GM19035 (cell line): ENCODE data around the gene GLE1.
A peak's percentile ranks its signal among the peaks of the same experiment; 100 is the strongest.
"Not testable (repeated sequence)": the region's sequence is repeated elsewhere in the genome, so short reads cannot be mapped to it uniquely, and the experiment has no call there.

Source experiments
- ATAC-seq: cut with Tn5 transposase; IDR thresholded peaks from one replicate; pipeline ENCODE4 v1.9.1; 2021; ENCODE audit not compliant: unreplicated experiment

GLE1 gene

DNA sequence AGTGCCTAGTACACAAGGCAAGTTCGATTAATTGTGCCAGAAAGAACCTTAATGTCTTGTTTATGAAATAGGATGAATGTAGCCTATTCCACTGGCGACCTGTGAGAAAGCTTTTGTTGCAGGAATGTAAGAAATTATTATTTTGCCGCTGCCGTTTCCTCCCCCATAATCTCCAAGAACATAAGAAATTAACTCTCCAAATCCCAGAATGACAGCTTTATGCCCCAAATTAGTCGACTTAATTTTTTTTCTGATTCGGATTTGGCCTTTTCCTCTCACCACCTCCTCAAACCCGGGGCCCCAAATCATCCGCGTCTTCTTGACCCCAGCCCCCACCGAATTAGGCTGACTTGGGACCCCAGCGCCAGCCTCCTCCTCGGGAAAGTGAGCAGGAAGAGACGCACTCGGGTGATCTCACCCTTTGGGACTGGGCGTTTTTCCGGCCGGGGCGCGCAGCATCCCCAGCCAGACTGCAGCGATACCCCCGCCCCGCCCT is 47.2 kb downstream of the GLE1 start:
- no peak for ATAC-seq

DNA sequence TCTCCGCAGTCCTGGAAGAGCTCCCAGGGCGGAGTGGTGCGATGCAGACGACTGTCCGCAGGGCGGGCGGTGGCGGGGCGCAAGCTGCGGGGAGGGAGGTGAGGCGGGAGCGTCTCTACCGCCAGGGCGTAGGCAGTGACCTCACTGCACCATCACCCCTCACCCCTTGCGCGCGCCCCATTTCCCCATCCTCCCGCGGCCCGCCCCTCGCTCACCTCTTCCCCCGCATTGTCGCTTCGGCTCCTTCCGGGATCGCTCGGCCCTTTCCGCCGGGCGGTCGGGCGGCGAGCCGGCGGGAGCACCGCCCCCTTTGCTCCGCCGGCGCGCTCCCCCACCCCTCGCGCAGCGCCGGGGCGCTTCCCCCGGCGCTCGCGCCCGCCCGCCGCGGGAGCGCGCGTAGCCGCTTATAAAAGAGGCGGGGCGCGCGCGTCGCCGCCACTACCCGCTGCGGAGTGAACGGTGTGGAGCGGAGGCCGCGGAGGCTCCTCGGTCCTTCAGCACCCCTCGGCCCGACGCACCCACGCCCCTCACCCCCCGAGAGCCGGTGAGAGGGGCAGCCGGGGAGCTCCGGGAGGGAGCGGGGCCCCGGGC is 47.7 kb downstream of the GLE1 start, which contains the start of gene SPTAN1:
SPTAN1 (plus strand) TSS at position 435 of the 591 bp plus-strand sequence. CDS start 14,154 bp downstream, outside the sequence.
- peak; percentile 82 for ATAC-seq

DNA sequence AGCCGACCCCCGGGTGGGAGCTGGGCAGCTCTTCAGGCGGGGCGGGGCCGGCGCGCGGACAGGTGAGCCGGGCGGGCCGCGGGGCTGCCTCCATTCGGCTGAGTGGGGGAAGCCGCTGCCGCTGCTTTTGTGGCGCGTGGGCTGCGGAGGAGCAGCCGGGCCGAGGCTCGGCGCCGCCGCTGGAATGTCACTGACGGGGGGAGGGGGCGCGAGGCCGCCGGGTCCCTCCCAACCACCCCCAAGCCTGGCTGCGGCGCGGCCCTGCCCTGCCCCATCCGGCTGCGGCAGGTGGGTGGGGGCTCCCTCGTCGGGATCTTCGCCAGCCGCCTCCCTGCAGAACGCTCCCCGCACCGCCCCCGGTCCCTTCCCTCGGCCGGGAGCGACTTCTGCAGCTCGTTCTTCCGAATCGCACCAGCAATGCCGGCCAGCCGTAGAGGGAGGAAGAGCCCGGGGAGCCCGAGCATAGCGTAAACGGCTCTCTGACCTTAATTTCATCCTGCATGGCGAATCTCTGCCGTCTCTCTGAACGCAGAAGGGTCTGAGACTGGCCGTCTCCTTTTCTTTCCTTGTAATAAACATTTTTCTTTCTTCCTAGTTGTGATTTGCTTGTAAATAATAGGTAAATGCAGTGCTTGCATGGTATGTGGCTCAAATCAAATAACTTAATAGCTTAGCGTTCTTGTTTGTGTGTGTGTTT is 48.4 kb downstream of the GLE1 start:
- peak; percentile 35 for ATAC-seq

DNA sequence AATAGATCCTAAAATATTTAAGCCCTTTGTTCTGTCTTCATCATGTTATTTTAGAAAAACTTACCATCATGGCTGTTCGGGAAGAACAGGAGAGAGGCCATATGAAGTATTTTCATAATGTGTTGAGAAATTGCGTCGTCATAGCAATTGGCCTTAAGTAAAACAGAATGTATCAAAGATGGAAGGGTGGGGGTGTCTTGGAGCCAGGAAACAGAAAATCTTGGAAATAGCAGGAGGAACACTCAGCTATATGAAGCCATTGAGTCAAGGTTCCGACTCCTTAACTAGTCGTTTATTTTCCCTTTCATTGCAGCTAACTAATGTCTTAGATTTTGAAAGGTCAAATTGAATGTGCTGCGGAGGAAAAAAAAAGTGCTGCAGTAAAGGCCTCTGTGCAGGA is 49.2 kb downstream of the GLE1 start:
- ATAC-seq: no peak

- ATAC-seq: no peak
Measured at GRCh38 chr9:128554155-128554862, 49.8 kb downstream of the GLE1 start.

DNA sequence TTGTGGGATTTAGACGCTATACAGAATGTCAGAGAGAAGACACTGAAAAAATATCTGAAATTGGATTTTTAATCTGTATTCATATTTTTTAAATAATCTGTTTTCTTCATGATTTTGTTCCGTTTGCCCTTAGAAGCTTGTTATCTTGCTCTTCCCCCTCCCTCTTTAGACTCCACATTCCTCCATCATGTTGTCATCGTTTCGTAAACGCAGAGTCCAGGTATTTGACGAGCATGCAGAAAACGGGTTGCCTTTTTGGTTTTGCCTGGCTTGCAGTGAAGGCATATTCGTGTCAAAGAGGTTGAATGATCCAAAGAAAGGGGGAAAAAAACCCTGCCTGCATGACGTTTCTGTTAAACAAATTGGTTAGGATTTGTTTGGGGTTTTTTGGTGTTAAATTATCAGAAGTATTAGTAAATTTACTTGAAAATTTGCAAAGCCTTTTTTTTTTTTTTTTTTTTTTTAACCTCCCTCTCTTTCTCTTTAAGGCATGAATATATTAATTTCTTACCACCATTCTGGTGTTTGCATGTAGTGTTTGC is 50.7 kb downstream of the GLE1 start:
- no peak for ATAC-seq

- ATAC-seq: no peak
Measured at GRCh38 chr9:128556276-128556675, 51.8 kb downstream of the GLE1 start.

GRCh38 chr9:128556926-128557634 is 52.6 kb downstream of the GLE1 start:
- ATAC-seq: no peak

DNA sequence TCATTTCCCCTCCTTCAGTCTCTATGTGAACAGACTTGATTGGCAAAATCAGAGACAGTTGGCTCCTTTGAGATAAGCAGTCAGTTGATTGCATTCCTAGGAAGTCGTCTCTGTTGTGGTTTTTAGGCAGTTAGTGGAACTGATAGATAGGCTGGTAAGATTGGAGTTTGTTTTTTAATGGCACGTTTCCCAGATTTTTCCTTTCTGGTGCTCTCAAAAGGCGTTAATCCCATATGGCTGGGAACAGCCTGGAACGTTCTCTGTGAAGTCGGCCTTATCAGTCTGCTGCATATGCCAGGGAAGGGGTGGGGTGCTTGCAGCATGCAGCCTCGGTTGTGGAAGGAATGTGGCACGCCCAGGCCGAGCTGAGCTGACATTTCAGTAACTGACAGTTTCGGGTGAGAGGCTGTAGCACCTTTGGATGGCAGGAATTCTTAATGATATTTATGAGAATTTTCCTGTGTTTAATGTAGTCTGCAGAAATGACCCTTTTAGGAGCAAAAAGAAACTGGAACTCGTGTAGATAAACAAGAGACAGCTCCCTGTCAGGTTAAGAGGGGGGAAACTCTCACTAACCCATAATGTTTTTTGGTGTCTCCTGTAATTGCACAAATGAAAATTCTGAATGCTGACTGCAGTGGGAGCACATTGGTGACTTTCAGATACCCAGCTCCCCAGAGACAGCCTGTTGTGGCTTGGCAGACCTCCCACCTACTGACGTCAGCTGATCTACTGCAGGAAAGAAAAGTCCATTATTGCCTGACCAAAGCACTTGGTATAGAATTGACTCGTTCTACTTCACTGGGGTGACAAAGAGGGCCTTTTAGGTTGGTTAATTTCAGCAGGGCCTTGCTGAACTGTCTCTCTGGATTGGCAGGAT is 54.2 kb downstream of the GLE1 start:
- peak; percentile 71 for ATAC-seq

GRCh38 chr9:128565578-128565977 is 61.1 kb downstream of the GLE1 start:
- no peak for ATAC-seq

GRCh38 chr9:128568470-128569078 is 64.1 kb downstream of the GLE1 start:
- ATAC-seq: no peak

DNA sequence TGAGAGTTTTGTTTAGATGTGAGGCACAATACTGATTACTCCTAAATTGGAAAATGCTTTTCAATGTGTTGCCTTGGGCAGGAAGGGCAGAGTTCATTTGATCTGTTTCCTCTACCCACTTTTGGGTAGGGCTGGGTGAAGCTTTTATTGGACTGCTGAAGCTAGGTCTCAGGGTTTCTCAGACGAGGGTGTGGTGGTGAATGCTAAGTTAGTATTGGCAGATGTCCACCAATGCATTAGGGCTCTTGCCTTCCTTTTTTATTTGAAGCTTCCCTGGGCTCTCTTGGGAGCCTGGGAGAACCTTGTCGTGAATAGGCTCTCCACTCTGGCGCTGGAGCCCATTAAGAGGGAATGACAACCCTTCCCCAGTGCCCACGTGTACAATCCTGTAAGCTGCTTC is 71.0 kb downstream of the GLE1 start:
- no peak for ATAC-seq

DNA sequence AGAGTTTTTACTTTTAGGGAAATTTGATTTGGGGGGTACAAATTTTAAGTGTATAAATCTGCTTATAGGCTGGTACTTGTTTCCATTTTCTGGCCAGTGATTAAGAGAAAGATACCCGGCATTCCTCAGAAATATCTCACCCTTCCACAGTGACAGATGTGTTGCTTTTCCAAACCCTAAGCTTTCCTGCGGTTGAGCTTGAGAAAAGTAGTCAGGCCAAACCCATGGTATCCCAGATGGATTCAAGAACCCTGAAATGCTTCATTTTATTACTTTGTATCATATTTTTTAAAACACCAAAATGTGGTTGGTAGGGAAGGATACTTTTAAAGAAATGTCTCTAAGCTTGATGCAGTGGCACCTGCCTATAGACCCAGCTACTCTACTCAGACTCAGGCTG is 71.4 kb downstream of the GLE1 start:
- no peak for ATAC-seq

DNA sequence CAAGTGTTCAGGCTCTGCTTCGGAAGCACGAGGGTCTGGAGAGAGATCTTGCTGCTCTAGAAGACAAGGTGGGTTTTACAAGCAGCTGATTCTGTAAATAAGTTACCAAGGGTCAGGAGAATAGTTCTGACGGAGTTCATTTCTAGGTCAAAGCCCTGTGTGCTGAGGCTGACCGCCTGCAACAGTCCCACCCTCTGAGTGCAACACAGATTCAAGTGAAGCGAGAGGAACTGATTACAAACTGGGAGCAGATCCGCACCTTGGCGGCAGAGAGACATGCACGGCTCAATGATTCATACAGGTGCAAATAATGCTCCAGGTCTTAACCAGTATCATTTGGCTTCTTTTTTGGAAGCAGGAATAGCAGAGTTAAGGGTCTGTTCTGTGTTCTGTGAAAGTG is 72.7 kb downstream of the GLE1 start:
- no peak for ATAC-seq

DNA sequence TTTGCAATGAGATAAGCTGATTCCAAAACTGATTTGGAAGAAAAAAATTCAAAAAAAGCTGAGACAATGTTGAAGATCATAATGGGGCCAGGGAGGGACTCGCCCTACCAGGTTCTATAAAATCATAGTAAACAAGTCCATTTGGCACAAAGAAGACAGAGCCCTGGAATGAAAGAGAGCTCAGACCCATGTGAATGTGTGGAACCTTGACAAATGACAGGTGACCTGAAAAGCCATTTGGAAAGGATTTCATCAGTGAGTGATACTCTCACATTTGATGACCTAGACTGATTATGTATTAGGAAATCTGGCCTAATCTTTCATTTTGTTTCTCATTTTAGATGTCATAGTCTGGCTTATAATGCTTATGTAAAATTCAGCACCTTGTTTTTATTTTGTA is 74.7 kb downstream of the GLE1 start:
- ATAC-seq: no peak

GRCh38 chr9:128580731-128581130 is 76.2 kb downstream of the GLE1 start:
- ATAC-seq: no peak

DNA sequence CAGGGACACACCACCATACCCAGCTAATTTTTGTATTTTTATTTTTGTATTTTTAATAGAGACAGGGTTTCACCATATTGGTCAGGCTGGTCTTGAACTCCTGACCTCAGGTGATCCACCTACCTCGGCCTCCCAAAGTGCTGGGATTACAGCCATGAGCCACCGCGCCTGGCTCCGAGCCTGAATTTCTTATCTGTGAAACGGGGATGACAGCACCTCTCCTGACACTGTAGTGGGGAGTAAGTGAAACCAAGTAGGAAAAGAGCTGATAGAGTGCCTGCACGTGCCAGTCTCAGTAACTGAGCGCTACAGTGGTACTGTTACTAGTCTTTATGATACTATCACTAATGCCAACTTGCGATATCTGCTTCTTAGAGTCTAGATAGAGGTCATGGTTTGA is 80.6 kb downstream of the GLE1 start:
- not testable (repeated sequence) for ATAC-seq

- not testable (repeated sequence) for ATAC-seq
Measured at GRCh38 chr9:128586934-128587333, 82.4 kb downstream of the GLE1 start.

GRCh38 chr9:128587453-128587852 is 82.9 kb downstream of the GLE1 start:
- no peak for ATAC-seq
